A172 (cell line): ENCODE measurements around the gene CYS1. TPM values are rescaled to one million over a fixed set of nuclear protein-coding genes. Genes with fewer than 3 reads are reported as not detected.
"Not testable (repeated sequence)": the region's sequence is repeated elsewhere in the genome, so short reads cannot be mapped to it uniquely, and the experiment has no call there.

Experiments used
- DNase-seq: peaks from one replicate; pipeline ENCODE4 v3.0.0-alpha.2; 2015; ENCODE audit warnings: low spot score
- total RNA-seq: library from RNA; depleted of rRNA; stranded (reverse); fragments of >200 nt; shearing (Covaris generic); gene quantifications from 2 replicates; pipeline ENCODE4 v1.2.3, GENCODE V29; 2014; rRNA removed

The CYS1 gene
- total RNA-seq, 1 experiment from 2014 or later: 4.0 TPM

- DNase-seq: not testable (repeated sequence)
Measured at GRCh38 chr2:10013651-10014417, 66.4 kb downstream of the CYS1 start.

DNA sequence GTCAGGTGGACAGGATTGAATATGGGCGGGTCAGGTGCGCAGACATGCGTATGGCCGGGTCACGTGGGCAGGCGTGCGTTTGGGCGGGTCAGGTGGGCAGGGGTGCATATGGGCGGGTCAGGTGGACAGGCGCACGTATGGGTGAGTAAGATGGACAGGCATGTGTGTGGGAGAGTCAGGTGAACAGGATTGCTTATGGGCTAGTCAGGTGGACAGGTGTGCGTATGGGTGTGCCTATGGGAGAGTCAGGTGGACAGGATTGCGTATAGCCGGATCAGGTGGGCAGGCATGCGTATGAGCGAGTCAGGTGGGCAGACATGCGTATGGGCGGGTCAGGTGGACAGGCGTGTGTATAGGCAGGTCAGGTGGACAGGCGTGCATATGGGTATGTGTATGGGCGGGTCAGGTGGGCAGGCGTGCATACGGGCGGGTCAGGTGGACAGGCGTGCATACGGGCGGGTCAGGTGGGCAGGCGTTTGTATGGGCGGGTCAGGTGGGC lies 67.2 kb downstream of the CYS1 start:
- no peak for DNase-seq

- DNase-seq: not testable (repeated sequence)
Measured at GRCh38 chr2:10012366-10012962, 67.7 kb downstream of the CYS1 start.

DNA sequence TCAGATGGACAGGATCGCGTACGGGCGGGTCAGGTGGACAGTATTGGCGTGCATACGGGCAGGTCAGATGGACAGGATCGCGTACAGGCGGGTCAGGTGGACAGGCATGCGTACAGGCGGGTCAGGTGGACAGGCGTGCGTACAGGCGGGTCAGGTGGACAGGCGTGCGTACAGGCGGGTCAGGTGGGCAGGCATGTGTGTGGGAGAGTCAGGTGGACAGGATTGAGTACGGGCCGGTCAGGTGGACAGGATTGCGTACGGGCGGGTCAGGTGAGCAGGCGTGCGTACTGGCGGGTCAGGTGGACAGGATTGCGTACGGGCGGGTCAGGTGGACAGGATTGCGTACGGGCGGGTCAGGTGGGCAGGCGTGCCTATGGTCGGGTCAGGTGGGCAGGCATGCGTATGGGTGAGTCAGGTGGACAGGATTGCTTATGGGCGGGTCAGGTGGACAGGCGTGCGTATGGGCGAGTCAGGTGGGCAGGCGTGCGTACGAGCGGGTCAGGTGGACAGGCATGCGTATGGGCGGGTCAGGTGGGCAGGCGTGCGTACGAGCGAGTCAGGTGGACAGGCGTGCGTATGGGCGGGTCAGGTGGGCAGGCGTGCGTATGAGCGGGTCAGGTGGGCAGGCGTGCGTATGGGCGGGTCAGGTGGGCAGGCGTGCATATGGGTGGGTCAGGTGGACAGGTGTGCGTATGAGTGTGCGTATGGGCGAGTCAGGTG lies 68.4 kb downstream of the CYS1 start:
- not testable (repeated sequence) for DNase-seq

GRCh38 chr2:10010861-10011605 lies 69.2 kb downstream of the CYS1 start:
- not testable (repeated sequence) for DNase-seq

GRCh38 chr2:10009811-10010781 lies 70.1 kb downstream of the CYS1 start:
- DNase-seq: no peak

GRCh38 chr2:10009271-10009810 lies 70.9 kb downstream of the CYS1 start:
- DNase-seq: no peak

DNA sequence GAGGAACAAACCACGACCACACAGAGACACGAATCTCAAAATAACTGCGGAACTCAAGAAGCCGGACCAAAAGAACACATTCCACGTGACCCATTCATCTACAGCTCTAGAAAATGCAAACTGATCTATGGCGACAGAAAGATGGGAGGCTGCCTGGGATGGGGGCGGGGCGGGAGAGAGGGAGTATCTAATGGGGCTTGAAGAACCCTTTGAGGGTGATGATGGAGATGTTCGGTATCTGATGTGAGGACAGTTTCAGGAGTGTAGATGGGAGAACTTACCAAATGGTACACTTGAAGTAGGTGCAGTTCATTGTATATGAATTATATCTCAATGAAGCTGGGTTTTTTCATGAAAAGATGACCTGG lies 71.4 kb downstream of the CYS1 start:
- no peak for DNase-seq

- DNase-seq: no peak
Measured at GRCh38 chr2:10007921-10008808, 72.0 kb downstream of the CYS1 start.

DNA sequence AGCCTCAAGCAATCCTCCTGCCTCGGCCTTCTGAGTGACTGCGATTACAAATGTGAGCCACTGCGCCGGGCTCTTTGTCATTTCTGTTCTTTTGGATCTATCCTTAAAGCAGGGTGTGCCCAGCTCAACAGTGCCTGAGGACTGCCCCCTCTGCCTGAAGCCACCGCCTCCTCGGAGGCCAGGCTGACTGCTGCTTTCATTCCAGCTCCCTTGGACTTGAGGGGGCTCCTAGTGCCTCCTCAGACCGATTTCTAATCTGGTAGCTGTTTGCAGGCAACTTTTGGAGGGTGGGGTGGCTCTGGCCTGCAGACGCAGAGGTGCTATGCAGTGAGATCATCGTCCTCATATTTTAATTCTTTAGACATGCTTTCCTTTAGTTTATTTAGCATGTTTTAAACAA lies 72.8 kb downstream of the CYS1 start:
- no peak for DNase-seq

Other genes starting within 250 kb of the CYS1 start
- 40.6 and 47.8 TPM in 2 replicates for gene TAF1B, start 236.9 kb downstream of the CYS1 start, total RNA-seq
- 0.57 and 3.8 TPM in 2 replicates for gene GRHL1, start 128.7 kb downstream of the CYS1 start, total RNA-seq
- gene KLF11, start 36.9 kb downstream of the CYS1 start, total RNA-seq: 18.7 and 21.4 TPM in 2 replicates
- gene RRM2, start 42.3 kb upstream of the CYS1 start, total RNA-seq: 130 and 137 TPM in 2 replicates
- 101 and 102 TPM in 2 replicates for gene HPCAL1, start 222.5 kb upstream of the CYS1 start, total RNA-seq